ENCODE results near the gene SMYD5.

- TF ChIP-seq CTCF (conservative IDR thresholded peaks at IDR 0.05) (no peak), EZH2 (IDR thresholded peaks at IDR 0.05; ENCODE audit: low read depth) (no peak)
Measured at GRCh38 chr2:73268830-73269685, 55.0 kb downstream of the SMYD5 start.

Data from PC-9 (cell line).